Fibroblast of villous mesenchyme (primary cell): ENCODE measurements around the gene TTC28. TPM values are rescaled to one million over a fixed set of nuclear protein-coding genes. Genes with fewer than 3 reads are reported as not detected.
"Not testable (repeated sequence)": the region's sequence is repeated elsewhere in the genome, so short reads cannot be mapped to it uniquely, and the experiment has no call there.

Source experiments
- DNase-seq: peaks from one replicate; pipeline ENCODE4 v3.0.0-alpha.2; 2010; ENCODE audit warnings: low read depth
- H3K4me3 ChIP-seq: 2 replicates; pipeline ENCODE4 v1.5.1; 2011; ENCODE audit warnings: low read depth, mild to moderate bottlenecking, low read length
- CTCF ChIP-seq: IDR thresholded peaks from 2 replicates; pipeline ENCODE4 v1.5.1; 2012; ENCODE audit warnings: low read depth, mild to moderate bottlenecking, low read length; ENCODE audit not compliant: insufficient read depth
- total RNA-seq: library from RNA; depleted of rRNA; stranded (reverse); fragments of >200 nt; gene quantifications from 2 replicates; pipeline ENCODE4 v1.2.3, GENCODE V29; 2012

TTC28 gene
- total RNA-seq, 1 donor, result 23.3 TPM

- no peak for TF ChIP-seq CTCF
- H3K4me3 ChIP-seq, result no peak overlapping the region
- no peak for DNase-seq
These were observed 122.5 kb downstream of the TTC28 start for GRCh38 chr22:28557184-28557583.

GRCh38 chr22:28553108-28553866 is 126.4 kb downstream of the TTC28 start:
- H3K4me3 ChIP-seq, DNase-seq: not testable (repeated sequence)

- H3K4me3 ChIP-seq, result no peak overlapping the region
- no peak for TF ChIP-seq CTCF
- no peak for DNase-seq
These were observed 131.2 kb downstream of the TTC28 start for GRCh38 chr22:28548406-28548805.

GRCh38 chr22:28547132-28547842 is 132.4 kb downstream of the TTC28 start:
- DNase-seq, result peak; percentile 67
- TF ChIP-seq CTCF, result no peak
- H3K4me3 ChIP-seq, result no peak overlapping the region

- no peak for DNase-seq
- no peak overlapping the region for H3K4me3 ChIP-seq
- no peak for TF ChIP-seq CTCF
These were observed 135.2 kb downstream of the TTC28 start for GRCh38 chr22:28544431-28544868.

- H3K4me3 ChIP-seq, result no peak overlapping the region
- TF ChIP-seq CTCF, result no peak
- no peak for DNase-seq
These were observed 136.5 kb downstream of the TTC28 start for GRCh38 chr22:28542980-28543621.

- DNase-seq, result no peak
- TF ChIP-seq CTCF, result no peak
- H3K4me3 ChIP-seq, result no peak overlapping the region
These were observed 138.5 kb downstream of the TTC28 start for GRCh38 chr22:28541137-28541536.
